HepG2 (cell line): Measurements from ENCODE around the gene SPAG5. TPM values are rescaled to one million over a fixed set of nuclear protein-coding genes. Genes with fewer than 3 reads are reported as not detected.
A peak's percentile ranks its signal among the peaks of the same experiment; 100 is the strongest.

Source experiments
- ATM ChIP-seq: fragments of 450-650 bp; IDR thresholded peaks from 2 replicates; pipeline ENCODE4 v1.7.1; 2017; ENCODE audit warnings: mild to moderate bottlenecking, borderline replicate concordance
- EEA1 ChIP-seq: sonication (generic); formaldehyde crosslinking; IDR thresholded peaks from 2 replicates; pipeline ENCODE4 v1.5.1; 2020; ENCODE audit warnings: mild to moderate bottlenecking, missing genetic modification reagents, borderline replicate concordance
- ELF1 ChIP-seq: sonication (generic); formaldehyde crosslinking; IDR thresholded peaks from 2 replicates; pipeline ENCODE4 v1.4.0; 2020; ENCODE audit warnings: missing genetic modification reagents
- ZNF510 ChIP-seq: sonication (generic); formaldehyde crosslinking; IDR thresholded peaks from 2 replicates; pipeline ENCODE4 v1.4.0; 2020; ENCODE audit warnings: low read depth, mild to moderate bottlenecking, missing genetic modification reagents
- polyA plus RNA-seq, 8 experiments: library from polyadenylated mRNA; depleted of rRNA in 3 of 8; stranded (reverse) in 7 of 8; unstranded in 1 of 8; fragments of >200 nt; fragmentation: Illumina TruSeq in 4 of 8; extraction: Trizol in 4 of 8; gene quantifications; 2 replicates each; pipeline versions ENCODE4 v1.2.1 to v1.2.3, GENCODE V29; 2011 to 2016; ENCODE audit warnings: low read depth in 4 of 8, missing spikeins in 1 of 8, mixed read lengths in 1 of 8; ENCODE audit not compliant: insufficient read depth in 1 of 8
- total RNA-seq, 5 experiments: library from RNA; depleted of rRNA; stranded (reverse); fragments of >200 nt; fragmentation: Illumina TruSeq; extraction: Trizol; gene quantifications; 2 replicates each; pipeline ENCODE4 v1.2.3, GENCODE V29; 2016; ENCODE audit warnings: low read depth in 1 of 5
- TF ChIP-seq, protein P1 (sequence below): sonication (generic); formaldehyde crosslinking; IDR thresholded peaks from 2 replicates; pipeline ENCODE4 v1.5.1; 2020; ENCODE audit warnings: mild to moderate bottlenecking, missing genetic modification reagents, moderate library complexity
- TF ChIP-seq, protein P2 (sequence below): IDR thresholded peaks from 2 replicates; pipeline ENCODE4 v1.6.1; 2016; ENCODE audit warnings: missing compliant biosample characterization, missing genetic modification reagents, borderline replicate concordance
- TF ChIP-seq, protein P3 (sequence below): sonication (generic); formaldehyde crosslinking; IDR thresholded peaks from 2 replicates; pipeline ENCODE4 v1.8.1; 2022; ENCODE audit warnings: mild to moderate bottlenecking, missing genetic modification reagents
- TF ChIP-seq, protein P4 (sequence below): sonication (generic); formaldehyde crosslinking; IDR thresholded peaks from 2 replicates; pipeline ENCODE4 v1.4.0; 2020; ENCODE audit warnings: mild to moderate bottlenecking, missing genetic modification reagents
- TF ChIP-seq, protein P5 (sequence below): sonication (generic); formaldehyde crosslinking; IDR thresholded peaks from 2 replicates; pipeline ENCODE4 v1.8.0; 2022; ENCODE audit warnings: mild to moderate bottlenecking, missing genetic modification reagents
- TF ChIP-seq, protein P6 (sequence below): sonication (generic); formaldehyde crosslinking; conservative IDR thresholded peaks from 2 replicates; pipeline ENCODE4 v1.8.1; 2023; ENCODE audit warnings: missing genetic modification reagents
- TF ChIP-seq, protein P7 (sequence below): sonication (generic); formaldehyde crosslinking; IDR thresholded peaks from 2 replicates; pipeline ENCODE4 v1.5.0; 2020; ENCODE audit warnings: missing genetic modification reagents, mild to moderate bottlenecking, borderline replicate concordance

The SPAG5 gene
- total and polyA plus RNA-seq, 2 of the 13 experiments (the other 11 are each of a cell fraction or from before 2014, with no cell fraction given) = 41.4 to 98.0 TPM

DNA sequence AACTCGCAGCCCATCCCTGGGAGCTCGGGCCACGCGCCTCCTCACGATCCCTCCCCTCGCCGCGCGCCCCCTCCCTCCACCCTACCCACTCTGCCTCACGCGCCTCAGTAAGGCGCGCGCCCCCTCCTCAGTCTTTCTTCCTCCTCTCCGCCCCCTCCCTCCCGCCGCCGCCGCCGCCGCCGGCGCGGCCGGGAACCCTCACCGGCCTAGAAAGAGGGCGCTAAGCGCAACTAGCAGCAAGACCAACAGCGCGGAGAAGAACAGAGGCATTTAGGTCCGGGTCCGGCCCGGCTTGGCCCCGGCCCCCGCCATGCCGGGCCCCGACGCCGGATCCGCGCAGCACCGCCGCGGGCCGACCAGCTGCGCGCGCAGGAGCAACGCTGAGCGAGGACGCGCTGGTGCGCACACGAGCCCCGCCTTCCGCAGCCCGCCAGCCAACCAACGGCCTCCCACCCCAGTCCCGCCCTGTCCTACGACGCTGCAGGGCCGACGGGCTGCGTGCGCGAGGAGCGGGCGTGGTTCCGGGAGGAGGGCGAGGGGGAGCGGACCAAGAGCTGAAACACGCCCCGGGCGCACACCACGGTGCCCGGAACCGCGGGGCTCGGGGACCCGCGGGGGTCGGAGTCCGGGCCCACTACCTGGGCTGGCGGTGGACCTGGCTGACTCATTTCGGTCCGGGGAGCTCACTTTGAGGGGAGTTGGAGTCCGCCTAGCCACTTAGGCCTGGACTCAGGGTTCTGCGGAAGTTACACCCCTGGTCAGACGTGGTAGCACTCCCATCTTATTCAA lies 46.2 kb upstream of the SPAG5 start, which contains the start of gene BLTP2 (continued):
- TF ChIP-seq, protein P1, sequence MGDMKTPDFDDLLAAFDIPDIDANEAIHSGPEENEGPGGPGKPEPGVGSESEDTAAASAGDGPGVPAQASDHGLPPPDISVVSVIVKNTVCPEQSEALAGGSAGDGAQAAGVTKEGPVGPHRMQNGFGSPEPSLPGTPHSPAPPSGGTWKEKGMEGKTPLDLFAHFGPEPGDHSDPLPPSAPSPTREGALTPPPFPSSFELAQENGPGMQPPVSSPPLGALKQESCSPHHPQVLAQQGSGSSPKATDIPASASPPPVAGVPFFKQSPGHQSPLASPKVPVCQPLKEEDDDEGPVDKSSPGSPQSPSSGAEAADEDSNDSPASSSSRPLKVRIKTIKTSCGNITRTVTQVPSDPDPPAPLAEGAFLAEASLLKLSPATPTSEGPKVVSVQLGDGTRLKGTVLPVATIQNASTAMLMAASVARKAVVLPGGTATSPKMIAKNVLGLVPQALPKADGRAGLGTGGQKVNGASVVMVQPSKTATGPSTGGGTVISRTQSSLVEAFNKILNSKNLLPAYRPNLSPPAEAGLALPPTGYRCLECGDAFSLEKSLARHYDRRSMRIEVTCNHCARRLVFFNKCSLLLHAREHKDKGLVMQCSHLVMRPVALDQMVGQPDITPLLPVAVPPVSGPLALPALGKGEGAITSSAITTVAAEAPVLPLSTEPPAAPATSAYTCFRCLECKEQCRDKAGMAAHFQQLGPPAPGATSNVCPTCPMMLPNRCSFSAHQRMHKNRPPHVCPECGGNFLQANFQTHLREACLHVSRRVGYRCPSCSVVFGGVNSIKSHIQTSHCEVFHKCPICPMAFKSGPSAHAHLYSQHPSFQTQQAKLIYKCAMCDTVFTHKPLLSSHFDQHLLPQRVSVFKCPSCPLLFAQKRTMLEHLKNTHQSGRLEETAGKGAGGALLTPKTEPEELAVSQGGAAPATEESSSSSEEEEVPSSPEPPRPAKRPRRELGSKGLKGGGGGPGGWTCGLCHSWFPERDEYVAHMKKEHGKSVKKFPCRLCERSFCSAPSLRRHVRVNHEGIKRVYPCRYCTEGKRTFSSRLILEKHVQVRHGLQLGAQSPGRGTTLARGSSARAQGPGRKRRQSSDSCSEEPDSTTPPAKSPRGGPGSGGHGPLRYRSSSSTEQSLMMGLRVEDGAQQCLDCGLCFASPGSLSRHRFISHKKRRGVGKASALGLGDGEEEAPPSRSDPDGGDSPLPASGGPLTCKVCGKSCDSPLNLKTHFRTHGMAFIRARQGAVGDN (CRISPR knock-in tag) = peak; percentile 93
- TF ChIP-seq ATM (no peak), EEA1 (CRISPR knock-in tag) (no peak), ZNF510 (peak; percentile 68; the same call in 1 of the 2 replicates), ELF1 (CRISPR knock-in tag) (peak; percentile 81)
- TF ChIP-seq, protein P2, sequence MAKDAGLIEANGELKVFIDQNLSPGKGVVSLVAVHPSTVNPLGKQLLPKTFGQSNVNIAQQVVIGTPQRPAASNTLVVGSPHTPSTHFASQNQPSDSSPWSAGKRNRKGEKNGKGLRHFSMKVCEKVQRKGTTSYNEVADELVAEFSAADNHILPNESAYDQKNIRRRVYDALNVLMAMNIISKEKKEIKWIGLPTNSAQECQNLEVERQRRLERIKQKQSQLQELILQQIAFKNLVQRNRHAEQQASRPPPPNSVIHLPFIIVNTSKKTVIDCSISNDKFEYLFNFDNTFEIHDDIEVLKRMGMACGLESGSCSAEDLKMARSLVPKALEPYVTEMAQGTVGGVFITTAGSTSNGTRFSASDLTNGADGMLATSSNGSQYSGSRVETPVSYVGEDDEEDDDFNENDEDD (CRISPR knock-in tag) = peak; percentile 89
- TF ChIP-seq, protein P3, sequence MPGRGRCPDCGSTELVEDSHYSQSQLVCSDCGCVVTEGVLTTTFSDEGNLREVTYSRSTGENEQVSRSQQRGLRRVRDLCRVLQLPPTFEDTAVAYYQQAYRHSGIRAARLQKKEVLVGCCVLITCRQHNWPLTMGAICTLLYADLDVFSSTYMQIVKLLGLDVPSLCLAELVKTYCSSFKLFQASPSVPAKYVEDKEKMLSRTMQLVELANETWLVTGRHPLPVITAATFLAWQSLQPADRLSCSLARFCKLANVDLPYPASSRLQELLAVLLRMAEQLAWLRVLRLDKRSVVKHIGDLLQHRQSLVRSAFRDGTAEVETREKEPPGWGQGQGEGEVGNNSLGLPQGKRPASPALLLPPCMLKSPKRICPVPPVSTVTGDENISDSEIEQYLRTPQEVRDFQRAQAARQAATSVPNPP = no peak; the same call in 1 of the 2 replicates
- TF ChIP-seq, protein P4, sequence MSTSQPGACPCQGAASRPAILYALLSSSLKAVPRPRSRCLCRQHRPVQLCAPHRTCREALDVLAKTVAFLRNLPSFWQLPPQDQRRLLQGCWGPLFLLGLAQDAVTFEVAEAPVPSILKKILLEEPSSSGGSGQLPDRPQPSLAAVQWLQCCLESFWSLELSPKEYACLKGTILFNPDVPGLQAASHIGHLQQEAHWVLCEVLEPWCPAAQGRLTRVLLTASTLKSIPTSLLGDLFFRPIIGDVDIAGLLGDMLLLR (CRISPR knock-in tag) = peak; percentile 52; the same call in 1 of the 2 replicates
- TF ChIP-seq, protein P5, sequence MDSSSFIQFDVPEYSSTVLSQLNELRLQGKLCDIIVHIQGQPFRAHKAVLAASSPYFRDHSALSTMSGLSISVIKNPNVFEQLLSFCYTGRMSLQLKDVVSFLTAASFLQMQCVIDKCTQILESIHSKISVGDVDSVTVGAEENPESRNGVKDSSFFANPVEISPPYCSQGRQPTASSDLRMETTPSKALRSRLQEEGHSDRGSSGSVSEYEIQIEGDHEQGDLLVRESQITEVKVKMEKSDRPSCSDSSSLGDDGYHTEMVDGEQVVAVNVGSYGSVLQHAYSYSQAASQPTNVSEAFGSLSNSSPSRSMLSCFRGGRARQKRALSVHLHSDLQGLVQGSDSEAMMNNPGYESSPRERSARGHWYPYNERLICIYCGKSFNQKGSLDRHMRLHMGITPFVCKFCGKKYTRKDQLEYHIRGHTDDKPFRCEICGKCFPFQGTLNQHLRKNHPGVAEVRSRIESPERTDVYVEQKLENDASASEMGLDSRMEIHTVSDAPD (CRISPR knock-in tag) = no peak
- TF ChIP-seq, protein P6, sequence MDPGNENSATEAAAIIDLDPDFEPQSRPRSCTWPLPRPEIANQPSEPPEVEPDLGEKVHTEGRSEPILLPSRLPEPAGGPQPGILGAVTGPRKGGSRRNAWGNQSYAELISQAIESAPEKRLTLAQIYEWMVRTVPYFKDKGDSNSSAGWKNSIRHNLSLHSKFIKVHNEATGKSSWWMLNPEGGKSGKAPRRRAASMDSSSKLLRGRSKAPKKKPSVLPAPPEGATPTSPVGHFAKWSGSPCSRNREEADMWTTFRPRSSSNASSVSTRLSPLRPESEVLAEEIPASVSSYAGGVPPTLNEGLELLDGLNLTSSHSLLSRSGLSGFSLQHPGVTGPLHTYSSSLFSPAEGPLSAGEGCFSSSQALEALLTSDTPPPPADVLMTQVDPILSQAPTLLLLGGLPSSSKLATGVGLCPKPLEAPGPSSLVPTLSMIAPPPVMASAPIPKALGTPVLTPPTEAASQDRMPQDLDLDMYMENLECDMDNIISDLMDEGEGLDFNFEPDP (CRISPR knock-in tag) = no peak
- TF ChIP-seq, protein P7, sequence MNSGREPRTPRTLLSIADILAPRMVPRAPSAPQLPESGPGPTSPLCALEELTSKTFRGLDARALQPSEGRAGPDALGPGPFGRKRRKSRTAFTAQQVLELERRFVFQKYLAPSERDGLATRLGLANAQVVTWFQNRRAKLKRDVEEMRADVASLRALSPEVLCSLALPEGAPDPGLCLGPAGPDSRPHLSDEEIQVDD (CRISPR knock-in tag) = no peak; the same call in 1 of the 2 replicates
